ENCODE measurements around the gene ARHGDIG. TPM values are rescaled to one million over a fixed set of nuclear protein-coding genes. Genes with fewer than 3 reads are reported as not detected.
A peak's percentile ranks its signal among the peaks of the same experiment; 100 is the strongest.

Gene ARHGDIG
- total and polyA plus RNA-seq, 9 of the 15 experiments (the other 6 are each of a cell fraction or from before 2014, with no cell fraction given) = 0.36 to 2.5 (median 0.64) TPM; not detected in 2

- no peak for TF ChIP-seq MEF2A (IDR thresholded peaks at IDR 0.05; ENCODE audit: control insufficient read depth, low read depth, low read length)
- TF ChIP-seq CBFA2T2 (conservative IDR thresholded peaks at IDR 0.05) = no peak
- no peak for TF ChIP-seq ZC3H8 (IDR thresholded peaks at IDR 0.05)
- no peak for TF ChIP-seq YBX1 (IDR thresholded peaks at IDR 0.05)
- TF ChIP-seq DDX20 (tag; IDR thresholded peaks at IDR 0.05; ENCODE audit: low read depth) = no peak
- no peak for TF ChIP-seq ZNF644 (tag; IDR thresholded peaks at IDR 0.05; ENCODE audit: low read depth)
- TF ChIP-seq TAL1 (IDR thresholded peaks at IDR 0.05) = no peak
- no peak for TF ChIP-seq ZNF699 (CRISPR knock-in tag; IDR thresholded peaks at IDR 0.05; ENCODE audit: insufficient replicate concordance)
- TF ChIP-seq POLR2AphosphoS5 (IDR thresholded peaks at IDR 0.05; ENCODE audit: control insufficient read depth, insufficient read depth, low read depth, low read length) = no peak
- no peak for TF ChIP-seq MAFK (IDR thresholded peaks at IDR 0.05; ENCODE audit: low read length)
- TF ChIP-seq TEAD4 (IDR thresholded peaks at IDR 0.05; ENCODE audit: low read length) = no peak
- no peak for TF ChIP-seq TEAD4 (CRISPR knock-in tag; IDR thresholded peaks at IDR 0.05; ENCODE audit: borderline replicate concordance)
These were observed 21.6 kb downstream of the ARHGDIG start (continued) for GRCh38 chr16:301950-302349.

GRCh38 chr16:303760-304505 lies 23.5 kb downstream of the ARHGDIG start:
- Histone ChIP-seq H3K27me3 (ENCODE audit: control insufficient read depth in 2 of 2, insufficient read depth in 2 of 2, low read length in 2 of 2) (no peaks in the 10 kb centered on the region), H3K4me1 (replicated peaks in 1 of 2; ENCODE audit: control insufficient read depth in 2 of 2, insufficient read depth in 2 of 2, low read length in 2 of 2) (peaks cover 0 to 18% of the 10 kb centered on the region in 2 experiments; a peak in 1 of 5 replicates)
- TF ChIP-seq RAD21 (CRISPR knock-in tag; conservative IDR thresholded peaks at IDR 0.05 in 1 of 2, IDR thresholded peaks at IDR 0.05 in 1 of 2) (peak in 1 of 2 experiments; percentile 15; a peak in 1 of 4 replicates), POLR2G (IDR thresholded peaks at IDR 0.05; ENCODE audit: low read depth, low read length) (peak; percentile 37; the same call in 1 of the 2 replicates), RBM22 (IDR thresholded peaks at IDR 0.05; ENCODE audit: low read depth, low read length, poor library complexity, severe bottlenecking) (peak; percentile 30)
- TF ChIP-seq, protein P1, sequence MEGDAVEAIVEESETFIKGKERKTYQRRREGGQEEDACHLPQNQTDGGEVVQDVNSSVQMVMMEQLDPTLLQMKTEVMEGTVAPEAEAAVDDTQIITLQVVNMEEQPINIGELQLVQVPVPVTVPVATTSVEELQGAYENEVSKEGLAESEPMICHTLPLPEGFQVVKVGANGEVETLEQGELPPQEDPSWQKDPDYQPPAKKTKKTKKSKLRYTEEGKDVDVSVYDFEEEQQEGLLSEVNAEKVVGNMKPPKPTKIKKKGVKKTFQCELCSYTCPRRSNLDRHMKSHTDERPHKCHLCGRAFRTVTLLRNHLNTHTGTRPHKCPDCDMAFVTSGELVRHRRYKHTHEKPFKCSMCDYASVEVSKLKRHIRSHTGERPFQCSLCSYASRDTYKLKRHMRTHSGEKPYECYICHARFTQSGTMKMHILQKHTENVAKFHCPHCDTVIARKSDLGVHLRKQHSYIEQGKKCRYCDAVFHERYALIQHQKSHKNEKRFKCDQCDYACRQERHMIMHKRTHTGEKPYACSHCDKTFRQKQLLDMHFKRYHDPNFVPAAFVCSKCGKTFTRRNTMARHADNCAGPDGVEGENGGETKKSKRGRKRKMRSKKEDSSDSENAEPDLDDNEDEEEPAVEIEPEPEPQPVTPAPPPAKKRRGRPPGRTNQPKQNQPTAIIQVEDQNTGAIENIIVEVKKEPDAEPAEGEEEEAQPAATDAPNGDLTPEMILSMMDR (IDR thresholded peaks at IDR 0.05 in 2 of 3, conservative IDR thresholded peaks at IDR 0.05 in 1 of 3; ENCODE audit: insufficient read depth in 2 of 3, low read depth in 1 of 3, low read length in 3 of 3) = peak in 2 of 3 experiments; percentile 14 to 19; a peak in 2 of 6 replicates
- TF ChIP-seq, protein P2, sequence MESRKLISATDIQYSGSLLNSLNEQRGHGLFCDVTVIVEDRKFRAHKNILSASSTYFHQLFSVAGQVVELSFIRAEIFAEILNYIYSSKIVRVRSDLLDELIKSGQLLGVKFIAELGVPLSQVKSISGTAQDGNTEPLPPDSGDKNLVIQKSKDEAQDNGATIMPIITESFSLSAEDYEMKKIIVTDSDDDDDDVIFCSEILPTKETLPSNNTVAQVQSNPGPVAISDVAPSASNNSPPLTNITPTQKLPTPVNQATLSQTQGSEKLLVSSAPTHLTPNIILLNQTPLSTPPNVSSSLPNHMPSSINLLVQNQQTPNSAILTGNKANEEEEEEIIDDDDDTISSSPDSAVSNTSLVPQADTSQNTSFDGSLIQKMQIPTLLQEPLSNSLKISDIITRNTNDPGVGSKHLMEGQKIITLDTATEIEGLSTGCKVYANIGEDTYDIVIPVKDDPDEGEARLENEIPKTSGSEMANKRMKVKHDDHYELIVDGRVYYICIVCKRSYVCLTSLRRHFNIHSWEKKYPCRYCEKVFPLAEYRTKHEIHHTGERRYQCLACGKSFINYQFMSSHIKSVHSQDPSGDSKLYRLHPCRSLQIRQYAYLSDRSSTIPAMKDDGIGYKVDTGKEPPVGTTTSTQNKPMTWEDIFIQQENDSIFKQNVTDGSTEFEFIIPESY (CRISPR knock-in tag; IDR thresholded peaks at IDR 0.05) = peak; percentile 96

More at GRCh38 chr16:303760-304505, 23.5 kb downstream of the ARHGDIG start:
- 96% methylated on average over 31 of the region's 43 CpGs for WGBS (ENCODE audit: insufficient coverage, low coverage, missing lambda C conversion rate)
- Histone ChIP-seq H3K27ac (ENCODE audit: extremely low read depth, low read depth, low read length) (no peak overlapping the region), H4K20me1 (replicated peaks; ENCODE audit: control insufficient read depth, insufficient read depth, low read length) (no peaks in the 10 kb centered on the region; the same call in 1 of the 2 replicates), H3K36me3 (ENCODE audit: control insufficient read depth, insufficient read depth, low read length) (peaks cover 61% of the 10 kb centered on the region; the same call in 2 of the 3 replicates), H3K9me3 (replicated peaks; ENCODE audit: control insufficient read depth, insufficient read depth, low read depth, low read length) (no peaks in the 10 kb centered on the region), H2AFZ (ENCODE audit: low read depth, low read length) (no peak overlapping the region), H3K4me3 (no peak overlapping the region), H3K4me2 (ENCODE audit: insufficient read depth, low read length) (no peak overlapping the region), H3K9me1 (ENCODE audit: control insufficient read depth, insufficient read depth, low read length) (no peaks in the 10 kb centered on the region), H3K79me2 (ENCODE audit: control insufficient read depth, insufficient read depth, low read length) (peaks cover 5% of the 10 kb centered on the region), H3K9ac (ENCODE audit: insufficient read depth in 1 of 2, low read depth in 2 of 2, low read length in 2 of 2) (peak overlapping the region in 1 of 2 experiments; percentile 26; a peak in 1 of 4 replicates)
- FAIRE-seq (no peak), ATAC-seq (peak; percentile 56), DNase-seq (ENCODE audit: extremely low read depth in 1 of 4, low spot score in 3 of 4) (peak in 1 of 4 experiments; percentile 14)
- BruUV-seq (replicated peaks) = no TSS peak
- CTCF ChIA-PET (ENCODE audit: low intra/inter-chr PET ratio) = no interaction called here
- in situ Hi-C loops (cut with MboI) (no loop called here), intact Hi-C loops (cut with micrococcal nuclease) (no loop called here)
- POLR2A ChIA-PET = no interaction called here
